Smooth muscle cell (in vitro differentiated cells): ENCODE results near the gene SERPINE3. TPM values are rescaled to one million over a fixed set of nuclear protein-coding genes. Genes with fewer than 3 reads are reported as not detected.

ENCODE experiments used
- DNase-seq: peaks from one replicate; lab custom pipeline; 2025; ENCODE audit not compliant: unreplicated experiment; lab: John Stamatoyannopoulos, UW
- H2AFZ ChIP-seq: fragments of 200-600 bp; sonication (generic); 2 replicates; pipeline ENCODE4 v1.6.0; 2016; ENCODE audit warnings: antibody characterized with exemption, low read depth, mild to moderate bottlenecking
- H3F3A ChIP-seq: fragments of 200-600 bp; sonication (generic); 2 replicates; pipeline ENCODE4 v1.6.0; 2017; ENCODE audit warnings: antibody characterized with exemption, low read depth
- H3K27ac ChIP-seq: fragments of 200-600 bp; sonication (generic); 2 replicates; pipeline ENCODE4 v1.5.1; 2016; ENCODE audit warnings: low read depth, mild to moderate bottlenecking
- H3K27me3 ChIP-seq: fragments of 200-600 bp; sonication (generic); 2 replicates; pipeline ENCODE4 v1.6.1; 2016; ENCODE audit warnings: low read depth, mild to moderate bottlenecking
- H3K36me3 ChIP-seq: fragments of 200-600 bp; sonication (generic); 2 replicates; pipeline ENCODE4 v1.5.1; 2016; ENCODE audit warnings: low read depth
- H3K4me1 ChIP-seq: fragments of 200-600 bp; sonication (generic); 2 replicates; pipeline ENCODE4 v1.5.1; 2016; ENCODE audit warnings: low read depth
- H3K4me2 ChIP-seq: fragments of 200-600 bp; sonication (generic); 2 replicates; pipeline ENCODE4 v1.6.0; 2016; ENCODE audit warnings: mild to moderate bottlenecking
- H3K4me3 ChIP-seq: fragments of 200-600 bp; sonication (generic); 2 replicates; pipeline ENCODE4 v1.5.1; 2016; ENCODE audit warnings: mild to moderate bottlenecking
- H3K79me2 ChIP-seq: fragments of 200-600 bp; sonication (generic); 2 replicates; pipeline ENCODE4 v1.6.0; 2016; ENCODE audit warnings: low read depth, mild to moderate bottlenecking
- H3K9ac ChIP-seq: fragments of 200-600 bp; sonication (generic); 2 replicates; pipeline ENCODE4 v1.6.0; 2016; ENCODE audit warnings: low read depth
- H3K9me3 ChIP-seq: fragments of 200-600 bp; sonication (generic); replicated peaks from 2 replicates; pipeline ENCODE4 v1.5.1; 2016; ENCODE audit warnings: low read depth
- H4K20me1 ChIP-seq: fragments of 200-600 bp; sonication (generic); 2 replicates; pipeline ENCODE4 v1.6.0; 2016; ENCODE audit warnings: low read depth
- CTCF ChIP-seq: fragments of 200-600 bp; sonication (generic); IDR thresholded peaks from 2 replicates; pipeline ENCODE4 v1.5.1; 2017; ENCODE audit warnings: borderline replicate concordance, mild to moderate bottlenecking, antibody characterized with exemption; ENCODE audit not compliant: insufficient read depth, poor library complexity, severe bottlenecking
- WGBS: methylation state at CpG from one replicate; pipeline ENCODE4 v1.1.7; 2016; ENCODE audit warnings: low lambda C conversion rate; 5-methylcytosine and 5-hydroxymethylcytosine counted together
- polyA plus RNA-seq: library from polyadenylated mRNA; unstranded; fragments of >200 nt; fragmentation: Nextera tagmentation; extraction: Ambion mirVana; gene quantifications from 2 replicates; pipeline ENCODE4 v1.2.1, GENCODE V29; 2016
- total RNA-seq: library from RNA; depleted of rRNA; stranded (reverse); fragments of >200 nt; gene quantifications from 2 replicates; pipeline ENCODE4 v1.2.3, GENCODE V29; 2014

SERPINE3 gene
- total and polyA plus RNA-seq, 2 experiments from 2014 or later = not detected

GRCh38 chr13:51321836-51322235, 17.7 kb upstream of the SERPINE3 start:
- Histone ChIP-seq H3F3A (no peaks in the 10 kb centered on the region), H3K4me2 (no peak overlapping the region), H3K9ac (no peak overlapping the region), H3K27ac (no peak overlapping the region), H3K27me3 (no peaks in the 10 kb centered on the region), H3K9me3 (no peaks in the 10 kb centered on the region), H3K4me3 (no peak overlapping the region), H4K20me1 (no peaks in the 10 kb centered on the region), H3K36me3 (no peaks in the 10 kb centered on the region), H3K79me2 (no peaks in the 10 kb centered on the region), H2AFZ (no peak overlapping the region), H3K4me1 (no peaks in the 10 kb centered on the region)
- TF ChIP-seq CTCF = no peak
- WGBS = 86% methylated on average over 2 of the region's 2 CpGs
- DNase-seq = no peak

GRCh38 chr13:51322826-51323225, 16.7 kb upstream of the SERPINE3 start:
- WGBS = 100% methylated on average over 2 of the region's 3 CpGs
- H2AFZ ChIP-seq = no peak overlapping the region
- H3K27me3 ChIP-seq = no peaks in the 10 kb centered on the region
- no peak overlapping the region for H3K4me2 ChIP-seq
- no peaks in the 10 kb centered on the region for H3K4me1 ChIP-seq
- no peaks in the 10 kb centered on the region for H3F3A ChIP-seq
- H3K27ac ChIP-seq = no peak overlapping the region
- no peak overlapping the region for H3K9ac ChIP-seq
- no peaks in the 10 kb centered on the region for H4K20me1 ChIP-seq
- no peaks in the 10 kb centered on the region for H3K36me3 ChIP-seq
- H3K79me2 ChIP-seq = no peaks in the 10 kb centered on the region
- H3K9me3 ChIP-seq = no peaks in the 10 kb centered on the region
- H3K4me3 ChIP-seq = no peak overlapping the region
- no peak for TF ChIP-seq CTCF
- DNase-seq = no peak

GRCh38 chr13:51323824-51324511, 15.5 kb upstream of the SERPINE3 start:
- Histone ChIP-seq H3K79me2 (no peaks in the 10 kb centered on the region), H3K4me2 (no peak overlapping the region), H3K9me3 (no peaks in the 10 kb centered on the region), H3K36me3 (no peaks in the 10 kb centered on the region), H3K4me3 (no peak overlapping the region), H2AFZ (no peak overlapping the region), H4K20me1 (no peaks in the 10 kb centered on the region), H3K9ac (no peak overlapping the region), H3K27ac (no peak overlapping the region), H3K4me1 (peaks cover 8% of the 10 kb centered on the region), H3K27me3 (no peaks in the 10 kb centered on the region), H3F3A (no peaks in the 10 kb centered on the region)
- DNase-seq = no peak
- 87% methylated on average over 5 of the region's 5 CpGs for WGBS
- no peak for TF ChIP-seq CTCF

- no peaks in the 10 kb centered on the region for H3K9me3 ChIP-seq
- no peaks in the 10 kb centered on the region for H3K36me3 ChIP-seq
- no peaks in the 10 kb centered on the region for H3K27me3 ChIP-seq
- no peaks in the 10 kb centered on the region for H3F3A ChIP-seq
- no peak overlapping the region for H3K27ac ChIP-seq
- DNase-seq = no peak
- H4K20me1 ChIP-seq = no peaks in the 10 kb centered on the region
- peaks cover 8% of the 10 kb centered on the region for H3K4me1 ChIP-seq
- no peak overlapping the region for H3K4me2 ChIP-seq
- no peak overlapping the region for H3K9ac ChIP-seq
- no peaks in the 10 kb centered on the region for H3K79me2 ChIP-seq
- H2AFZ ChIP-seq = no peak overlapping the region
- WGBS = 82% methylated on average over 14 of the region's 14 CpGs
- TF ChIP-seq CTCF = no peak
- H3K4me3 ChIP-seq = no peak overlapping the region
Observed at GRCh38 chr13:51324714-51325420, 14.6 kb upstream of the SERPINE3 start.
